Endothelial cell of hepatic sinusoid (primary cell): ENCODE data around the gene TXNL1.

Experiments
- in situ Hi-C: cut with HindIII; loops from 2 replicates; pipeline ENCODE4 v1.10.0; 2017; ENCODE audit warnings: low sequenced_read_pairs

The TXNL1 gene

GRCh38 chr18:56645415-56646016 lies 7.1 kb upstream of the TXNL1 start:
- in situ Hi-C loops: no loop called here

GRCh38 chr18:56643381-56643780 lies 5.0 kb upstream of the TXNL1 start:
- in situ Hi-C loops: no loop called here

- in situ Hi-C loops: no loop called here
These were observed 3.4 kb upstream of the TXNL1 start for GRCh38 chr18:56641714-56642337.

GRCh38 chr18:56639571-56639970 lies 1.2 kb upstream of the TXNL1 start:
- in situ Hi-C loops: no loop called here

GRCh38 chr18:56639104-56639381 lies 651 bp upstream of the TXNL1 start:
- in situ Hi-C loops: no loop called here

GRCh38 chr18:56637711-56638231 lies 621 bp downstream of the TXNL1 start:
- in situ Hi-C loops: no loop called here

GRCh38 chr18:56637176-56637575 lies 1.2 kb downstream of the TXNL1 start:
- in situ Hi-C loops: no loop called here

- in situ Hi-C loops: no loop called here
These were observed 3.4 kb downstream of the TXNL1 start for GRCh38 chr18:56635007-56635406.

- in situ Hi-C loops: no loop called here
These were observed 6.0 kb downstream of the TXNL1 start for GRCh38 chr18:56632070-56633022.

- in situ Hi-C loops: no loop called here
These were observed 10.4 kb downstream of the TXNL1 start for GRCh38 chr18:56627991-56628390.

- in situ Hi-C loops: no loop called here
These were observed 22.5 kb downstream of the TXNL1 start for GRCh38 chr18:56615738-56616520.

GRCh38 chr18:56606618-56607017 lies 31.8 kb downstream of the TXNL1 start:
- in situ Hi-C loops: no loop called here

- in situ Hi-C loops: no loop called here
These were observed 40.0 kb downstream of the TXNL1 start for GRCh38 chr18:56598422-56598821.

- in situ Hi-C loops: no loop called here
These were observed 44.5 kb downstream of the TXNL1 start for GRCh38 chr18:56593906-56594305.

- in situ Hi-C loops: no loop called here
These were observed 58.4 kb downstream of the TXNL1 start for GRCh38 chr18:56580026-56580425.

GRCh38 chr18:56579451-56579850 lies 58.9 kb downstream of the TXNL1 start:
- in situ Hi-C loops: no loop called here

GRCh38 chr18:56576826-56577573 lies 61.4 kb downstream of the TXNL1 start:
- in situ Hi-C loops: no loop called here

- in situ Hi-C loops: no loop called here
These were observed 62.4 kb downstream of the TXNL1 start for GRCh38 chr18:56575819-56576663.

- in situ Hi-C loops: no loop called here
These were observed 63.5 kb downstream of the TXNL1 start for GRCh38 chr18:56574861-56575260.
